Coronary artery (tissue), 2 donors: ENCODE data around the gene REN.
A peak's percentile ranks its signal among the peaks of the same experiment; 100 is the strongest.

Experiments used
- DNase-seq: peaks from one replicate; pipeline ENCODE4 v3.0.0-alpha.2; 2017; ENCODE audit warnings: low spot score
- H3K27ac ChIP-seq, 2 donors: fragments of 200-600 bp; sonication (generic); one replicate each; pipeline ENCODE4 v1.5.1; 2016 to 2019
- H3K4me3 ChIP-seq: fragments of 200-600 bp; sonication (generic); 2 replicates; pipeline ENCODE4 v1.5.1; 2016; ENCODE audit warnings: mild to moderate bottlenecking, moderate library complexity
- TF ChIP-seq, protein P1 (sequence below): fragments of 200-600 bp; sonication (generic); IDR thresholded peaks from one replicate; pipeline ENCODE4 v1.5.1; 2019; ENCODE audit warnings: antibody characterized with exemption

Gene REN

DNA sequence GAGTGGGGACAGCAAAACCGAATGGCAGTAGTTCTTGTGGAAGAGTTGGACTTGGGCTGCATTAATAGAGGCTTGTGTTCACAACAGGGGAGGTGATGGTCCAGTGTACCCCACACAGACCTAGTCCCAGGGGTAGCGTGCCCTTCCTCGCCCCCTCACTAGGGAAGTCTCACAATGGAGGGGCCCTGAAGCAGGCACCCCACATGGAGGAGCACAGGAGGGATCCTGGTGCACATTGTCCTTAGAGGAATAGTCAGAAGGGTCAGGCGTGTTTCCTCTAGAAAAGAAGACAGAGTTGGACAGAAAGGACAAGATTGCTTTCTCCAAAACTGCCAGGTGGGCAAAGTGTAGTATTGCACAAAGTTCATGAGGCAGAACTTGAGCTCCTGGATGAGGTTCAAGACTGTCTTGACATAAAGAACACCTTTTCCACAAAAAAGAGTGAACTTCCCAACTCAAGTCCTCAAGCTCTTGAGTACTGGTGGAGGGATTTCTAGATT, 37.6 kb downstream of the REN start:
- DNase-seq = no peak
- Histone ChIP-seq H3K4me3 (peak overlapping the region; percentile 56), H3K27ac (peak overlapping the region in 1 of 2 donors; percentile 42)
- TF ChIP-seq, protein P1, sequence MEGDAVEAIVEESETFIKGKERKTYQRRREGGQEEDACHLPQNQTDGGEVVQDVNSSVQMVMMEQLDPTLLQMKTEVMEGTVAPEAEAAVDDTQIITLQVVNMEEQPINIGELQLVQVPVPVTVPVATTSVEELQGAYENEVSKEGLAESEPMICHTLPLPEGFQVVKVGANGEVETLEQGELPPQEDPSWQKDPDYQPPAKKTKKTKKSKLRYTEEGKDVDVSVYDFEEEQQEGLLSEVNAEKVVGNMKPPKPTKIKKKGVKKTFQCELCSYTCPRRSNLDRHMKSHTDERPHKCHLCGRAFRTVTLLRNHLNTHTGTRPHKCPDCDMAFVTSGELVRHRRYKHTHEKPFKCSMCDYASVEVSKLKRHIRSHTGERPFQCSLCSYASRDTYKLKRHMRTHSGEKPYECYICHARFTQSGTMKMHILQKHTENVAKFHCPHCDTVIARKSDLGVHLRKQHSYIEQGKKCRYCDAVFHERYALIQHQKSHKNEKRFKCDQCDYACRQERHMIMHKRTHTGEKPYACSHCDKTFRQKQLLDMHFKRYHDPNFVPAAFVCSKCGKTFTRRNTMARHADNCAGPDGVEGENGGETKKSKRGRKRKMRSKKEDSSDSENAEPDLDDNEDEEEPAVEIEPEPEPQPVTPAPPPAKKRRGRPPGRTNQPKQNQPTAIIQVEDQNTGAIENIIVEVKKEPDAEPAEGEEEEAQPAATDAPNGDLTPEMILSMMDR = no peak

DNA sequence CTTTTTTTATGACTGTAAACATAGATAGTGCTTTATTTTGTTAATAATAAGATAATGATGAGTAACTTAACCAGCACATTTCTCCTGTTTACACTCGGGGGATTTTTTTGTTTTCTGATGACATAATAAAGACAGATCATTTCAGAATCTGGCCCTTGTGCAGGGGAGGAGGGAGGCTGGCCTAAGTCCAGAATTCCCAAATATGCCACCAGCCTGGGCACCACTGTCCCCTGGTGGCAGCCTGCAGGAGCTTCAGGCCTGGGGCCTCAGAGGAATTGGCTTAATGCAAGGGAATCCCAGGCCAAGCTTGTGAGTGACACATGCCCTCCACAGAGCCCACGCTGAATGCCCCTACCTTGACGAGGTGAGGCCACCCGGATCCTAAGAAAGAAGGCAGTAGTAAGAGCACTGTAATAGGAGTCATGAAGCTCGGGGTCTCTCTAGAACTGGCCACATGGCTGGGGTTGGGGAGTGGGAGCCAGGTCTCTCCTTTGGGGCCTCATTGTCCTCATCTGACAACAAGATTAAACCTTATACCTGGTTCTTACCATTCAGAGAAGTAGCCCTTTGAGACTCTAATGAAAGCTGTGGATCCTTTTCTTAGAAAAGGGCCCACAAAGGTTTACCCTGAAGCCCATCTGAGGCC, 38.4 kb downstream of the REN start:
- TF ChIP-seq, protein P1 = peak; percentile 98
- Histone ChIP-seq H3K27ac (peak overlapping the region; percentile 4 to 57), H3K4me3 (peak overlapping the region; percentile 14)
- DNase-seq = peak; percentile 83

DNA sequence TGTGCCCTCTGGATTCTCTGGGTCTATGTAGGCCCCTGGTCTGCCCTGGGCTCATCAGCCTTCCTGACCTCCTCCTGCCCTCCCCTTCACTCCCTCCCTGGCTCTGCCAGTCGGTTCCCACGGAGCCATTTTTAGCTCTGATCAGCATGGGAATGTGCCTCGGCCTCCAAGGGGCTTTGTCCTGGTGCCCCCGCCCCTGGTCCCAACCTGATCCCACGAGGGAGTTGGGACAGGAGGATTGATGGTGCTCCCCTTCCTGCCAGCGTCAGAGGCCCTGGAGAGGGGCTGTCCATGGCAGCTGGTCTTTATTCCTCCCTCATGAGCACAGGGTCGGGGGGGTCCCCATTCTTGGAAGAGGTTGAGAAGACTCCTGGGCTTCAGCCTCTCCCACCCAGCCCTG, 39.2 kb downstream of the REN start:
- Histone ChIP-seq H3K4me3 (peak overlapping the region; percentile 14), H3K27ac (peak overlapping the region; percentile 4 to 88)
- TF ChIP-seq, protein P1 = no peak
- no peak for DNase-seq

DNA sequence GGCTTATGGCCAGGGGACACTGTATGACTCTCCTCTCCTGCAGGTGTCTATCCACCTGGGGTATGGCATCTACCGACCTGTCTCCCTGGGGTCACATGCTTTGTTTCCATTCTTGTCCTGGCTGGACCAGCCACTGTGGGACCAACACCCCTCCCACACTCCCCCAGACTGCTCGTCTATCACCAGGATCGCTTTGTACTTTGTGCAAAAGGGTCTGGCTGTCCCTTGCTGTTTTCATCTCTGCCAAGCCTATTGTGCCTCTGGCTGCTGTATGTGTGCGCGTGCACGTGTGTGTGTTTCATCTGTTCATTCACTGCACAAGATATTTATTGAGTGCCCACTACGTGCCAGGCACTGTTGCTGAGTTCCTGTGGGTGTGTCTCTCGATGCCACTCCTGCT, 39.8 kb downstream of the REN start:
- TF ChIP-seq, protein P1 = no peak
- DNase-seq = no peak
- Histone ChIP-seq H3K27ac (peak overlapping the region in 1 of 2 donors; percentile 88), H3K4me3 (no peak overlapping the region)

DNA sequence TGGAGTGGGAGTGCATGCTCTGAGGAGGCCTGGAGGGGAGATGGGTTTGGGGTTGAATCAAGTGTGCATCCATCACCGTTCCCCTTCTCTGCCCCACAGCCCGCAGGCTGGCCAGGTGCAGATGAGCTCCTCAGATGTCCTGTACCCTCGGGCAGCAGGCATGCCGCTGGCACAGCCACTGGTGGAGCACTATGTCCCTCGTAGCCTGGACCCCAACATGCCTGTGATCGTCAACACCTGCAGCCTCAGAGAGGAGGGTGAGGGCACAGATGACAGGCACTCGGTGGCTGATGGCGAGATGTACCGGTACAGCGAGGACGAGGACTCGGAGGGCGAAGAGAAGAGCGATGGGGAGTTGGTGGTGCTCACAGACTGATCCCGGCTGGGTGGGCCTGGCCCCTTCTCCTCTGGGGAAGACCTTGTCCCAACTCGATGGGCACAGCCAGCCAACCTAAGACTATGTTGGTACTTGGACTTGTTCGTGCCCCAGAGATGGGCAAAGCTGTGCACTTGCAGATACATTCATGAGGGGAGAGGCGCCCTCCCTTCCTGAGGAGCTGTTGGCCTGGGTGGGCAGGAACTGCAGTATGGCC, 40.3 kb downstream of the REN start:
- DNase-seq = no peak
- TF ChIP-seq, protein P1 = no peak
- no peak overlapping the region for H3K4me3 ChIP-seq
- H3K27ac ChIP-seq = peak overlapping the region in 1 of 2 donors; percentile 88

DNA sequence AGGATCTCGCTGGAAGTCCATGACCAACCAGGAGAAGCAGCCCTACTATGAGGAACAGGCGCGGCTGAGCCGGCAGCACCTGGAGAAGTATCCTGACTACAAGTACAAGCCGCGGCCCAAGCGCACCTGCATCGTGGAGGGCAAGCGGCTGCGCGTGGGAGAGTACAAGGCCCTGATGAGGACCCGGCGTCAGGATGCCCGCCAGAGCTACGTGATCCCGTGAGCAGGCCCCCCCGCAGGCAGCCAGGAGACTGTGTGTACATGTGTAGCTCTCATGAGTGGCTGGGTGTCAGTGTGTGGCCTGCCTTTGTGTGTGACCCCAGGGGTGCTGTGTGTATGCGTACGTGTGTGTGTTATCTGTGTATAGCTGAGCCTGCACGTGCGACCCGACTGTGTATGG, 41.5 kb downstream of the REN start:
- H3K27ac ChIP-seq = no peak overlapping the region
- H3K4me3 ChIP-seq = no peak overlapping the region
- TF ChIP-seq, protein P1 = no peak
- no peak for DNase-seq

DNA sequence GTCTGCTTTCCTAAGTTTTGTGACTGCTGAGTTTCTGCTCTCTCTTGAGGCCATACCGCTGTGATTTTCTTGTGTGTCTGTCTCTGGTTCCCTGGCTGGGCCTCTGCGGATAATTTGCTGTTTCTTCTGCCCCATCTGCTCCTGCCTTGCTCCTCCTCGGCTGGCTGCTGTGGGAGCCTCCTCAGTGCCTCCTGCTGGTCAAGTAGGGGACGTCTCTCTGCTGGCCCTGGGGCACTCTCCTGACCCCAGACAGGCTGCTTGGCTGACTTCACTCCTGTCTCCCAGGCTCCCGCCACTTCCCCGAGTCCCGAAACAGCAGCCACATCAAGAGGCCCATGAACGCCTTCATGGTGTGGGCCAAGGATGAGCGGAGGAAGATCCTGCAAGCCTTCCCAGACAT, 42.8 kb downstream of the REN start:
- Histone ChIP-seq H3K27ac (no peak overlapping the region), H3K4me3 (no peak overlapping the region)
- DNase-seq = no peak
- TF ChIP-seq, protein P1 = no peak
